Endothelial cell of umbilical vein (primary cell): ENCODE data around the gene TMEM18. TPM values are rescaled to one million over a fixed set of nuclear protein-coding genes. Genes with fewer than 3 reads are reported as not detected.

Source experiments
- BruUV-seq: library from RNA; stranded (reverse); fragments of 400-500 nt; replicated peaks from 2 replicates; lab custom pipeline; 2021; lab: Mats Ljungman, UMichigan
- CTCF ChIA-PET: fragments of 300-600, 350-600 bp; sonication (Branson Sonifier 250); formaldehyde crosslinking; loops from one replicate; lab custom pipeline; 2021; ENCODE audit warnings: antibody characterized with exemption, inconsistent platforms; lab: Charles Lee
- POLR2A ChIA-PET: fragments of 300-600, 350-600 bp; sonication (Branson Sonifier 250); formaldehyde crosslinking; loops from one replicate; lab custom pipeline; 2021; ENCODE audit warnings: antibody characterized with exemption, inconsistent platforms; lab: Charles Lee
- DNase-seq: peaks from one replicate; pipeline ENCODE4 v3.0.0-alpha.2; 2011; ENCODE audit warnings: low read depth, low spot score
- FAIRE-seq: peaks from 2 replicates; lab custom pipeline; 2011; peaks lifted over from hg19 to GRCh38; lab: Jason Lieb, UNC
- H2AFZ ChIP-seq: 2 replicates; pipeline ENCODE4 v1.6.0; 2012; ENCODE audit warnings: low read depth, low read length, control low read depth, inconsistent platforms
- H3K27ac ChIP-seq: 2 replicates; pipeline ENCODE4 v1.5.1; 2011; ENCODE audit warnings: low read depth, mild to moderate bottlenecking, control low read depth, low read length, moderate library complexity; ENCODE audit not compliant: insufficient read depth
- H3K27me3 ChIP-seq, 2 experiments: 2 replicates each; pipeline versions ENCODE4 v1.6.0 to v1.6.1; 2011; ENCODE audit warnings: low read length in 2 of 2, mixed read lengths in 1 of 2; ENCODE audit not compliant: control insufficient read depth in 2 of 2, insufficient read depth in 2 of 2
- H3K36me3 ChIP-seq, 2 experiments: 2 replicates in 1 of 2; 3 replicates in 1 of 2; pipeline ENCODE4 v1.5.1; 2011; ENCODE audit warnings: low read length in 2 of 2, mild to moderate bottlenecking in 1 of 2, moderate library complexity in 1 of 2; ENCODE audit not compliant: control insufficient read depth in 2 of 2, insufficient read depth in 2 of 2; ENCODE audit errors: extremely low read depth in 1 of 2
- H3K4me1 ChIP-seq: 3 replicates; pipeline ENCODE4 v1.5.1; 2011; ENCODE audit warnings: mild to moderate bottlenecking, low read length; ENCODE audit not compliant: control insufficient read depth, insufficient read depth; ENCODE audit errors: extremely low read depth
- H3K4me2 ChIP-seq: 2 replicates; pipeline ENCODE4 v1.6.1; 2011; ENCODE audit warnings: low read length, control low read depth, mixed read lengths; ENCODE audit not compliant: insufficient read depth
- H3K4me3 ChIP-seq, 3 experiments: fragments of 200-600 bp in 1 of 3; sonication (generic), shearing (Covaris generic) in 1 of 3; replicated peaks in 1 of 3; 2 replicates each; pipeline ENCODE4 v1.5.1; 2011 to 2016; ENCODE audit warnings: control low read depth in 3 of 3, low read length in 3 of 3, mild to moderate bottlenecking in 2 of 3, inconsistent platforms in 1 of 3, low read depth in 1 of 3, moderate library complexity in 1 of 3; ENCODE audit not compliant: insufficient read depth in 1 of 3
- H3K79me2 ChIP-seq: 2 replicates; pipeline ENCODE4 v1.6.0; 2012; ENCODE audit warnings: low read length, inconsistent platforms; ENCODE audit not compliant: control insufficient read depth, insufficient read depth
- H3K9ac ChIP-seq: replicated peaks from 2 replicates; pipeline ENCODE3; 2011; ENCODE audit warnings: low read length, control low read depth; ENCODE audit not compliant: insufficient read depth; ENCODE audit errors: extremely low read depth
- H3K9me1 ChIP-seq: replicated peaks from 3 replicates; pipeline ENCODE4 v1.6.0; 2011; ENCODE audit warnings: mild to moderate bottlenecking, low read length; ENCODE audit not compliant: control insufficient read depth, insufficient read depth; ENCODE audit errors: extremely low read depth
- H3K9me3 ChIP-seq: replicated peaks from 2 replicates; pipeline ENCODE4 v1.5.1; 2012; ENCODE audit warnings: low read length, inconsistent platforms; ENCODE audit not compliant: control insufficient read depth, insufficient read depth
- H4K20me1 ChIP-seq: replicated peaks from 2 replicates; pipeline ENCODE3; 2011; ENCODE audit warnings: mild to moderate bottlenecking, low read length; ENCODE audit not compliant: control insufficient read depth, insufficient read depth; ENCODE audit errors: extremely low read depth
- EZH2 ChIP-seq: IDR thresholded peaks from 2 replicates; pipeline ENCODE4 v1.6.1; 2012; ENCODE audit warnings: borderline replicate concordance, low read depth, mild to moderate bottlenecking, moderate library complexity, low read length, inconsistent platforms; ENCODE audit not compliant: severe bottlenecking
- FOS ChIP-seq: IDR thresholded peaks from 2 replicates; pipeline ENCODE4 v1.6.1; 2011; ENCODE audit warnings: mild to moderate bottlenecking, low read length, moderate library complexity, borderline replicate concordance; ENCODE audit not compliant: insufficient read depth
- GATA2 ChIP-seq: IDR thresholded peaks from 2 replicates; pipeline ENCODE4 v1.7.0; 2011; ENCODE audit warnings: low read depth, mild to moderate bottlenecking, moderate library complexity, mixed read lengths, low read length; ENCODE audit not compliant: insufficient read length, insufficient read depth
- POLR2A ChIP-seq: IDR thresholded peaks from 2 replicates; pipeline ENCODE4 v1.6.1; 2012; ENCODE audit warnings: low read depth, mild to moderate bottlenecking, control low read depth, low read length
- POLR2AphosphoS5 ChIP-seq: IDR thresholded peaks from 2 replicates; pipeline ENCODE4 v1.6.1; 2012; ENCODE audit warnings: low read depth, mild to moderate bottlenecking, control low read depth, low read length, moderate library complexity; ENCODE audit not compliant: insufficient read depth
- dilution Hi-C: fragments of 300-500 bp; cut with MboI; formaldehyde crosslinking; loops from one replicate; pipeline ENCODE4 v1.15.0; 2019; ENCODE audit warnings: low sequenced_read_pairs; ENCODE audit not compliant: extremely low pct_ligation_motif_present
- intact Hi-C: fragments of 100-400 bp; cut with micrococcal nuclease; formaldehyde crosslinking; loops from one replicate; pipeline ENCODE4 v1.10.0; 2022
- polyA plus RNA-seq, 4 experiments: library from polyadenylated mRNA; depleted of rRNA in 3 of 4; stranded (reverse) in 3 of 4; unstranded in 1 of 4; fragments of >200 nt; gene quantifications; 2 replicates each; pipeline versions ENCODE4 v1.2.1 to v1.2.3, GENCODE V29; 2011 to 2012; ENCODE audit warnings: missing spikeins in 1 of 4
- total RNA-seq: library from RNA; stranded (reverse); gene quantifications from 2 replicates; pipeline ENCODE4 v1.2.3, GENCODE V29; 2021
- TF ChIP-seq, protein P1 (sequence below), 2 donors: IDR thresholded peaks; 1 replicate in 1 of 2; 2 replicates in 1 of 2; pipeline ENCODE4 v1.5.1; 2011; ENCODE audit warnings: low read length in 2 of 2, mild to moderate bottlenecking in 2 of 2, moderate library complexity in 2 of 2, control low read depth in 1 of 2, inconsistent platforms in 1 of 2, low read depth in 1 of 2; ENCODE audit not compliant: insufficient read depth in 1 of 2; ENCODE audit errors: extremely low read depth in 1 of 2

Gene TMEM18
- total and polyA plus RNA-seq, 2 donors (not counting 3 experiments of a cell fraction or from before 2014, with no cell fraction given): 19.1 to 23.1 TPM

DNA sequence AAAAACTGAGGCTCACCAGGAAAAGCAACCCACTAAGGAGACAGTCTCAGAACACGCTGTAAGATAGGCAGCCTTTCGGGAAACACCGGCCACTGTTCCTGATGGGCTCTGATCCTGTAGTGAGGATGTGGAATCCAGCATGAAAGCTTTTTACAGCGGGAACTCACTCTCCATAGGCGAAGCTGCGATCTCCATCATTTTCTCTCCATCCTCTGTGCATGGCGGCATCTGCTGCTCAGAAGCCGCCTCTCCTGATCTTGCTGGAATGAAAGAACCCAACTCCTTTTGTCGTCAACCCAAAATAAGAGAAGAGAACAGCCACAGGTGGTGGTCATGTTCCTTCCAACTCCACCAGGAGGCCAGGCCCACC is 49.9 kb downstream of the TMEM18 start:
- no peaks in the 10 kb centered on the region for H3K79me2 ChIP-seq
- no peak overlapping the region for H3K27ac ChIP-seq
- no peaks in the 10 kb centered on the region for H3K27me3 ChIP-seq
- no peak overlapping the region for H2AFZ ChIP-seq
- no peaks in the 10 kb centered on the region for H3K9me1 ChIP-seq
- TF ChIP-seq POLR2AphosphoS5: no peak
- TF ChIP-seq EZH2: no peak
- TF ChIP-seq, protein P1, sequence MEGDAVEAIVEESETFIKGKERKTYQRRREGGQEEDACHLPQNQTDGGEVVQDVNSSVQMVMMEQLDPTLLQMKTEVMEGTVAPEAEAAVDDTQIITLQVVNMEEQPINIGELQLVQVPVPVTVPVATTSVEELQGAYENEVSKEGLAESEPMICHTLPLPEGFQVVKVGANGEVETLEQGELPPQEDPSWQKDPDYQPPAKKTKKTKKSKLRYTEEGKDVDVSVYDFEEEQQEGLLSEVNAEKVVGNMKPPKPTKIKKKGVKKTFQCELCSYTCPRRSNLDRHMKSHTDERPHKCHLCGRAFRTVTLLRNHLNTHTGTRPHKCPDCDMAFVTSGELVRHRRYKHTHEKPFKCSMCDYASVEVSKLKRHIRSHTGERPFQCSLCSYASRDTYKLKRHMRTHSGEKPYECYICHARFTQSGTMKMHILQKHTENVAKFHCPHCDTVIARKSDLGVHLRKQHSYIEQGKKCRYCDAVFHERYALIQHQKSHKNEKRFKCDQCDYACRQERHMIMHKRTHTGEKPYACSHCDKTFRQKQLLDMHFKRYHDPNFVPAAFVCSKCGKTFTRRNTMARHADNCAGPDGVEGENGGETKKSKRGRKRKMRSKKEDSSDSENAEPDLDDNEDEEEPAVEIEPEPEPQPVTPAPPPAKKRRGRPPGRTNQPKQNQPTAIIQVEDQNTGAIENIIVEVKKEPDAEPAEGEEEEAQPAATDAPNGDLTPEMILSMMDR (IDR thresholded peaks at IDR 0.05; ENCODE audit: extremely low read depth in 1 of 2, insufficient read depth in 1 of 2, low read depth in 1 of 2, low read length in 2 of 2): no peak
- no peak for TF ChIP-seq FOS
- no peak for TF ChIP-seq POLR2A
- TF ChIP-seq GATA2: no peak
- no TSS peak for BruUV-seq
- no peaks in the 10 kb centered on the region for H3K4me1 ChIP-seq
- dilution Hi-C loops: no loop called here
- intact Hi-C loops: no loop called here
- no peaks in the 10 kb centered on the region for H3K9me3 ChIP-seq
- H4K20me1 ChIP-seq: no peaks in the 10 kb centered on the region
- FAIRE-seq: no peak
- DNase-seq: no peak
- H3K4me2 ChIP-seq: no peak overlapping the region
- ChIA-PET POLR2A (no interaction called here), CTCF (no interaction called here)
- H3K4me3 ChIP-seq: no peak overlapping the region
- no peak overlapping the region for H3K9ac ChIP-seq
- H3K36me3 ChIP-seq: no peaks in the 10 kb centered on the region
